Measurements from ENCODE around the gene SETD3.

DNA sequence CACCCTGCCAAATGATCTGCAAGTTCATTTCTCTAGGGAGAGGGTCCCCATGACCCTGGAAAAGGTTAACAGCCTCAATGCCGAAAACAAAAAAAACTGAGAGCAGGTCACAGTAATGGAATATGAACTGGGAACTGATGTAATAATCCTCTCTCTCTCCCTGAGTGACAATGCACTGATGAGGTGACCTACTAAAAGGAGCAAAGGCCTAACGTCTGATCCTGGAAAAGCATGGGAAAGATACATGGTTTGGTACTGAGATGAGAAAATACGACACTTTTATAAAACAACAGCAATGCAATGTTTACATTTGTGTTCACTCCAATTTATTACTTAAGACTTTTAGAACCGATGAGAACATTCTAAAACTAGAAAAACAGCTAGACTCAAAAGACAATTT is 27.7 kb downstream of the SETD3 start:
- TF ChIP-seq POLR2A (IDR thresholded peaks at IDR 0.05; ENCODE audit: low read depth, low read length) = no peak
- no peak for TF ChIP-seq TAF1 (IDR thresholded peaks at IDR 0.05; ENCODE audit: low read depth, low read length)
